ENCODE results near the gene MATN3. TPM values are rescaled to one million over a fixed set of nuclear protein-coding genes. Genes with fewer than 3 reads are reported as not detected.

MATN3 gene
- polyA plus RNA-seq, 1 of the 3 experiments (the other 2 are of a cell fraction) = 5.9 TPM

GRCh38 chr2:20037660-20038059 lies 25.2 kb upstream of the MATN3 start:
- no peaks in the 10 kb centered on the region for H3K27me3 ChIP-seq (ENCODE audit: insufficient read depth)
- 86% methylated on average over 2 of the region's 2 CpGs for WGBS (ENCODE audit: low lambda C conversion rate)
- no peaks in the 10 kb centered on the region for H3F3A ChIP-seq (replicated peaks; ENCODE audit: insufficient read depth)
- H3K27ac ChIP-seq (ENCODE audit: low read depth in 2 of 2, low read length in 1 of 2) = no peak overlapping the region
- TF ChIP-seq TCF12 (IDR thresholded peaks at IDR 0.05) (no peak), CHD2 (IDR thresholded peaks at IDR 0.05; ENCODE audit: low read length, partially characterized antibody) (no peak), ELF1 (IDR thresholded peaks at IDR 0.05) (no peak), EZH2phosphoT487 (IDR thresholded peaks at IDR 0.05; ENCODE audit: borderline replicate concordance, low read depth) (no peak), RXRA (IDR thresholded peaks at IDR 0.05; ENCODE audit: borderline replicate concordance, low read depth) (no peak), EP300 (IDR thresholded peaks at IDR 0.05; ENCODE audit: borderline replicate concordance in 1 of 2, low read depth in 1 of 2, low read length in 1 of 2) (no peak), FOSL2 (IDR thresholded peaks at IDR 0.05; ENCODE audit: borderline replicate concordance, low read depth) (no peak), JUND (IDR thresholded peaks at IDR 0.05) (no peak), RAD21 (IDR thresholded peaks at IDR 0.05; ENCODE audit: low read length) (no peak), IRF3 (IDR thresholded peaks at IDR 0.05; ENCODE audit: low read depth, low read length) (no peak), REST (IDR thresholded peaks at IDR 0.05; ENCODE audit: low read depth, low read length) (no peak), USF1 (IDR thresholded peaks at IDR 0.05; ENCODE audit: borderline replicate concordance, low read depth) (no peak), NRF1 (IDR thresholded peaks at IDR 0.05; ENCODE audit: low read depth, low read length) (no peak), MXI1 (IDR thresholded peaks at IDR 0.05; ENCODE audit: low read depth, low read length) (no peak), FOXM1 (IDR thresholded peaks at IDR 0.05; ENCODE audit: low read depth) (no peak), RCOR1 (IDR thresholded peaks at IDR 0.05; ENCODE audit: low read length) (no peak)
- ChIA-PET CTCF (interaction anchor here (1.2 to 6.5 kb wide), 6 partner anchors 10 to 125 kb away, joined by 3 to 63 read pairs (median 5); partner anchors contain the start of gene LAPTM4A), POLR2A (no interaction called here)
- no peaks in the 10 kb centered on the region for H3K9me3 ChIP-seq
- H3K4me2 ChIP-seq = no peak overlapping the region
- no peaks in the 10 kb centered on the region for H3K9me2 ChIP-seq
- peaks cover 45% of the 10 kb centered on the region for H4K20me1 ChIP-seq (ENCODE audit: insufficient read depth)
- peaks cover 69 to 79% of the 10 kb centered on the region in 2 experiments for H3K36me3 ChIP-seq (replicated peaks in 1 of 2; ENCODE audit: control insufficient read depth in 1 of 2, insufficient read depth in 2 of 2, low read length in 1 of 2)
- H3K4me1 ChIP-seq (ENCODE audit: control insufficient read depth in 1 of 2, insufficient read depth in 2 of 2, low read depth in 1 of 2, low read length in 1 of 2) = peaks cover 0 to 3% of the 10 kb centered on the region in 2 experiments; a peak in 1 of 4 replicates
- H3K79me2 ChIP-seq (ENCODE audit: insufficient read depth) = peaks cover 59% of the 10 kb centered on the region
- no peak overlapping the region for H3K9ac ChIP-seq
- H3K4me3 ChIP-seq (ENCODE audit: low read depth in 2 of 2, low read length in 1 of 2) = no peak overlapping the region
- no peak overlapping the region for H2AFZ ChIP-seq (ENCODE audit: low read depth)
- no peak for DNase-seq

All from SK-N-SH (cell line).